OCI-M1 (cell line): Measurements from ENCODE around the gene KDM7A.

Experiments used
- DNase-seq: peaks from one replicate; lab custom pipeline; 2025; lab: John Stamatoyannopoulos, UW

The KDM7A gene

GRCh38 chr7:140053812-140054539 is 122.8 kb downstream of the KDM7A start:
- DNase-seq: no peak

- no peak for DNase-seq
These were observed 125.0 kb downstream of the KDM7A start for GRCh38 chr7:140051820-140052219.

- DNase-seq: no peak
These were observed 126.7 kb downstream of the KDM7A start for GRCh38 chr7:140050100-140050499.

GRCh38 chr7:140049339-140050024 is 127.3 kb downstream of the KDM7A start:
- no peak for DNase-seq

GRCh38 chr7:140048989-140049338 is 127.8 kb downstream of the KDM7A start:
- DNase-seq: no peak

- no peak for DNase-seq
These were observed 128.6 kb downstream of the KDM7A start for GRCh38 chr7:140048138-140048537.

GRCh38 chr7:140047197-140047596 is 129.6 kb downstream of the KDM7A start:
- no peak for DNase-seq

GRCh38 chr7:140045697-140046096 is 131.1 kb downstream of the KDM7A start:
- DNase-seq: no peak

GRCh38 chr7:140044251-140044650 is 132.5 kb downstream of the KDM7A start:
- no peak for DNase-seq

- no peak for DNase-seq
These were observed 134.5 kb downstream of the KDM7A start for GRCh38 chr7:140042386-140042670.

- no peak for DNase-seq
These were observed 135.0 kb downstream of the KDM7A start for GRCh38 chr7:140041659-140042385.

GRCh38 chr7:140039896-140040295 is 136.9 kb downstream of the KDM7A start:
- DNase-seq: no peak

GRCh38 chr7:140039066-140039465 is 137.7 kb downstream of the KDM7A start:
- DNase-seq: no peak

GRCh38 chr7:140036224-140036962 is 140.4 kb downstream of the KDM7A start:
- DNase-seq: peak; percentile 63

- DNase-seq: no peak
These were observed 141.2 kb downstream of the KDM7A start for GRCh38 chr7:140035400-140036223.
